NCI-H2196 treated with DMSO at 0.1 percent for 48 hours (cell line): Measurements from ENCODE around the gene ZCCHC18.
A peak's percentile ranks its signal among the peaks of the same experiment; 100 is the strongest.

ENCODE experiments used
- DNase-seq: peaks from one replicate; lab custom pipeline; 2025; ENCODE audit not compliant: unreplicated experiment; lab: John Stamatoyannopoulos, UW

Gene ZCCHC18

GRCh38 chrX:104130808-104131207 is 18.5 kb downstream of the ZCCHC18 start:
- no peak for DNase-seq

DNA sequence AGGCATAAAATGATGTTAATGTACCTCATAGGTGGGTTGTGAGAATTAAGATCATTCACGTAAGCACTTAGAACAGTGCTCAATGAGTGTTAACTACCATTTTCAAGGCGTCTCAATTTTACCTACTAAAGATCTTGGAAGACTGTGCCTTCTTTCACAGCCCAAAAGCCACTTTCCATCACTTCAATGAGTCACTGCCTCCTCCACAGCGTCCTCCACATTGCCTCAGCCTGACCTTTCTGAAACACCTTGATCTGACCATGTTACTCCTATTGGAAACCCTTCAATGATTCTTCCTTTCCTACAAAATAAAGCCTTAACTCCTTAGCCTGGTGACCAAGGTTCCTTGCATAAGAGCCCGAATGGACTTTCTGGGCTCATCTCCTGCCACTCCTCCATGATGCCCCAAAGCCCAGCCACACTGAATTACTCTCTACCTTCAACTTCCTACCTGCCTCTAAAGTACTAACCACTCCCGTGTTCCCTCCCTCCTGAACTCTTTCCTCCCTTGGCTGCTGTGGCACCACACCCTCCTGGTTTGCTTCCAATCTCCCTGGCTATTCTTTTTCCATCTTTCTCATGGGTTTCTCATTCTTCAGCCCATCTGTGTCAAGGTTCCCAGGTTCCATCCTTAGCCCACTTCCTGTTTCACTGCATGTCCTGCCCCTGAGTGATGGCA is 22.4 kb downstream of the ZCCHC18 start:
- no peak for DNase-seq

DNA sequence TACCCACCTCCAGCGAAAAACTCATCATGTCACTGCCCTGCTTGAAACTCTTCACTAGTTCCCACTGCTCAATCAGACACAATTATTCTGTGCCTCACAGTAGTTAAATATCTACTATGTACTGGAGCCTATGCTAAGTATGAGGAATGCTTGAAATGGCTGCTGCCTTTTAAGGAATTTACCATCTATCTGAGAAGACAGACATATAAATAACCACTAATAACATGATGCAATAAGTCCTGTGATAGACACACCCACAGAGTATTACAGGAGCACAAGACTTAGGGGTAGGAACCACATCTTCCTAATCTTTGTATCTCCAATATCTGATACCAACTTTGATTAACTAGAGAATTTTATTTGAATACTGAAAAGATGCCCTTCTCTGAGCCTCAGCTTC is 23.4 kb downstream of the ZCCHC18 start:
- no peak for DNase-seq

- DNase-seq: peak; percentile 39
Measured at GRCh38 chrX:104136241-104137019, 24.1 kb downstream of the ZCCHC18 start.

- DNase-seq: no peak
Measured at GRCh38 chrX:104137496-104137895, 25.2 kb downstream of the ZCCHC18 start.

GRCh38 chrX:104141087-104141760 is 28.9 kb downstream of the ZCCHC18 start:
- DNase-seq: no peak

- no peak for DNase-seq
Measured at GRCh38 chrX:104151037-104151436, 38.7 kb downstream of the ZCCHC18 start.

GRCh38 chrX:104156630-104157529 is 44.6 kb downstream of the ZCCHC18 start, which contains the start of gene SLC25A53:
Gene SLC25A53 (minus strand): TSS chrX:104157009. CDS start chrX:104105257, 51,752 bp downstream.
- DNase-seq: peak; percentile 69
